OCI-LY3 (cell line): ENCODE data around the gene COG8.

Experiments
- CTCF ChIP-seq: fragments of 200-600, 300-600 bp; sonication (generic); IDR thresholded peaks from 2 replicates; pipeline ENCODE4 v1.5.1; 2014; ENCODE audit warnings: antibody characterized with exemption, low read length, low read depth
- EZH2phosphoT487 ChIP-seq: fragments of 200-600 bp; shearing (Covaris generic); IDR thresholded peaks from 2 replicates; pipeline ENCODE4 v1.6.1; 2018; ENCODE audit warnings: antibody characterized with exemption, mixed run types, low read depth

- TF ChIP-seq CTCF = no peak
- no peak for TF ChIP-seq EZH2phosphoT487
These were observed 54.1 kb downstream of the COG8 start for GRCh38 chr16:69285240-69285639.
